ENCODE data around the gene TCL1A.

The TCL1A gene

DNA sequence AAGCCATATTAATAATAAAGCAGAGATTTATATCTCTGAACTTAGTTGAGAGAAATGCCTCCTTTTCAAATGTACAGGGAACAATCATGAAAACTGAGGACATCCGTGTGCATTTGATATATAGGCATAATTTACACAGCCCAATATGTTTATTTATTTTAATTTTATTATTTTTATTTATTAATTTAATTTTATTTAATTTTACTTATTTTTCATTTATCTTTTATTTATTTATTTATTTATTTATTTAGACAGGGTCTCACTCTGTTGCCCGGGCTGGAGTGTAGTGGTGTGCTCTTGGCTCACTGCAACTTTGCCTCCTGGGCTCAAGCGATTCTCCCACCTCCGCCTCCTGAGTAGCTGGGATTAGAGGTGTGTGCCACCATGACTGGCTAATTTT, 8.4 kb downstream of the TCL1A start:
- no peak for DNase-seq (ENCODE audit: low spot score)

DNA sequence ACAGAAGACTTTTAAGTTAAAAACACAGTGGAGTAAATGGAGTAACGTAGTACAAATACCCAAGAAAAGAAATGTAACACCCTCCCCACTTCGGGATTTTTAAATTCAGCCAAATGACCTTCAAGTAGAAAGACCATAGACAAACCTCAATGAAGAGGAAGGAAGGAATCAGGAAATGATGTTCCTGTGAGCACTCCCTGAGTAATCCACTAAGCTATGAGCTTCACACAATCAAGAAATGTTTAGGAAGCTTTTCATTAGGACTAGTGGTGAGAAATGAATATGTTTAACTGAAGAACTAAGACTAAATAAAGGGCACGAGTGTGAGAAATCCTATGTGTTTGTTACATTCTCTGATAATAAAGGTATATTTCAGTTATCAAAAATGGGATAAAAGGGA, 10.1 kb downstream of the TCL1A start:
- DNase-seq (ENCODE audit: low spot score): no peak

DNA sequence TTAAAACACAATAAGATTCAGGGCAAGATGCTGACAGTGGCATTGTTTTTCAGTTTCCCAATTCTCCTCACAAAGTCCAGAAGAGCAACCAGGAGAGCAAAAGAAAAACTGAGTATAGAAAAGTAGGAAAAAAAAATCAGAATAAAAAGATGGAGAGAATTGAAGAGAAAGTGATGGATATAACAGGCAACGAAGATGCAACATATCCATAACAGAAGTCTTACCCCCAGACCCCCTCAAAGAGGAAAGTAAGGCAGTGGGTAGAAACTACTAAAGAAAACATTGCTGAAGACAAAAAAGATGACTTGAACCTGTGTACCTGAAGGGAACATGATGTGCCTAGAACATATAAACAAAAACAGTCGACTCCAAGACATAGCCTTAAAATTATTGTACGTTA, 10.6 kb downstream of the TCL1A start:
- DNase-seq (ENCODE audit: low spot score): no peak

DNA sequence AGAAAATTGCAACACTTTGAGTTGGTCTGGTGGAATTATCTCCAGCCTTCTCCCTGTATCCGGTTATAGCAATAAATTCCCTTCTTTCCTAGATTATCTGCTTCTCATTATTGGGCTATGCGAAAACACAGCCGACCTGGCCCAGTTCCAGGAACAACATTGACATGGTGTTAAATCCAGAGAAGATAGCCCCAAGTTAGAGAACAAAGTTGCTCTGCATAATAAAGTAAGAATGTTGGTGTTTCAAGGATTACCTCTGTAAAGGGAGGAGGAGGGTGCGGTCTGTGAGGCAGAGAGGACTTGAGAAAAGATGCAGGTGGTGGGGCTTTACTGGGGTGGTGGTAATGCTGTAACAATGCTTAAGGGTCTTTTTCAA, 12.1 kb downstream of the TCL1A start:
- no peak for DNase-seq (ENCODE audit: low spot score)

DNA sequence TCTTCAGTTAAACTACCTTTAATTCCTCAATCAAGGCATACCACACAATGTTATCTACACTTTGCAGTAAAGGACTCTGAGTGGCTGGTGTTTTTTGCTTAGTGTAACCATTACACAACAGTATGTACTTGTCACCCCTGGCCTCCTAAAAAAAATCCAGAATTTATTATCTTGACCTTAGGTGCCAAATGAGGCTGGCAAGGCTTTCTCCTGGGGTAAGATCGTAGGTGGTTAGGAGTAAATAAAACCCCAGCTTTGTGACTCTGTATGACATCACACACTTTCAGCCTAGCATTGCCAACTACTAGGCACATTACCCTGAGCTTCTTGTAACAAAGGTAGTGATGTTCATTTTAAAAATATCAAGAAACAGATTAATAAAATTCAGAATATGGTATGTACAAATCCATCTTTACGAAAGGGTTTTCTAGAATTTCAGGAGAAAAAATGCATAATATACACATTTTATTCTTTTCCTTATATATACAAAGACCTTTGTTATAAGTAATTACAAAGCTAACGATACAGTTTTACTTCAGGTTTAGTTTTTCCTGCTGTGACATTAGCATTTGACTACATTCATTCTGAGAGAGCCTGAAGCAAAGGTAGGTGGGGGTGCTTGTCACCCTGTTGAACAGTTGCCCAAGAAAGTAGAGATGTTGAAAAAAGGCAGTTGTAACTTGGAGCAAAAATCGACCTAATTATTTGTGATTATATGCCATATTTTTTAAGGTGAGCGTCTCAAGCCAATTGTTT, 13.5 kb downstream of the TCL1A start:
- no peak for DNase-seq (ENCODE audit: low spot score)

DNA sequence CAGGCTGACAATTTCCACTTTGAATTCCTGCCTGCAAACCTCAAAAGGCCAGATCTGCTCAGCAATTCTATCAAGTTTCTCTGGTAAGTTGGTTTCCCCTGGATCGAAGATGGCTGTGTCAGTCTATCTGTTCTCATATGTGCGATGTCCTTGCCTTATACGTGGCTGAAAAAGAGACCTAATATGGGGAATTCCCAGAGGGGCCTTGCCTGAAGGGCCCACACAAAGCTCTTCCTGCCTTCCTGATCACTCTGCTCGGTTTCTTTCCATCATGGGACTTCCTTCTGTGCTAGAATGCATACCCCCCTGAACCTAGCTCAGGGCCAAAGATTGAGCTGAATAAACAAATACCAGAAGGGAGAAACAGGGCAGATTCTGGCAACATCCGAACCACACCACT, 14.5 kb downstream of the TCL1A start:
- DNase-seq (ENCODE audit: low spot score): no peak

DNA sequence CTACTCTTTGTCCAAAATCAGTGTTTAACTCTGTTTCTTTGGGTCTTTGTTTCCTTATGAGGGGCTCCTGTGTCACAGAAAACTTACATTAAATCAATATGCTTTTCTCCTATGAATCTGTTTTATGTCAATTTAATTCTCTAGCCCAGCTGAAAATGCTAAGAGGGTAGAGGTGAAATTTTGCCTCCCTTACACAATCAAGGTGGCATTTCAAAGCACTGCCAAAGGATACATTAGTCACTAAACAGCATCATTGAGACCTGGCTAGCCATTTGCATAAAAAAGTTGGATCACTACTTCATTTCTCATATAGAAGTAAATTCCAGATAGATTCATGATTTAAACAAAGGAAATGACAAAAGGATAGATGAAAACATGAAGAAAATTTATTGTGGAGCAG, 15.6 kb downstream of the TCL1A start:
- no peak for DNase-seq (ENCODE audit: low spot score)

DNA sequence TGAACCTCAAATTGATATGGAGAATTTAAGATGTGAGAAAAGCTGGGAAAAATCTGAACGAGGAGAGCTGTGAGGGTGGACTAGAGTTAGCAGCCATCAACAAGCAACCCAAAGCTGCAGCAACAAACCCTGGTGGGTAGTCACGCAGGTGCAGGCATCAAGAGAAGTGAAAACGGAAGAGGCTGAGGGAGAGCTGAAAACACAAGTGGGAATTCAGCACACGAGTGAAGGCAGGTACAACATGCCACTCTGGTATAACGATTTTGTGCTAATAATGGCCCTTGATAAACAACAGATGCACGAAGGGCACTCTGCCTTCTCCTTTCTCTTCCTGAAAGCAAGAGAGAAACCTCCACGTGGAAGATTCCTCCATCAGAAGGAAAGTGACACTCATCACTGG, 16.2 kb downstream of the TCL1A start:
- no peak for DNase-seq (ENCODE audit: low spot score)

DNA sequence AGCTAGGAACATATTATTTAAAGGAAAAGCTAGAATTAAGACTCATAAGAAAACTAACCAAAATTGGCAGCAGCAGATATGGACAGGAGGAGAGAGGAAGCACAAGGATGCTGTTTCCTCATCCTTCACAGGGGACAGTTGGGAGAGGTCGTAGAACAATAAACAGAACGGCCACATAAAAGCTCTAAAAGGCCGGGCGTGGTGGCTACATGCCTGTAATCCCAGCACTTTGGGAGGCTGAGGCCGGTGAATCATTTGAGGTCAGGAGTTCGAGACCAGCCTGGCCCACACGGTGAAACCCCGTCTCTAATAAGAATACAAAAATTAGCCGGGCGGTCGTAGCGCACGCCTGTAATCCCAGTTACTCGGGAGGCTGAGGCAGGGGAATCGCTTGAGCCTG, 17.2 kb downstream of the TCL1A start:
- DNase-seq (ENCODE audit: low spot score): no peak

DNA sequence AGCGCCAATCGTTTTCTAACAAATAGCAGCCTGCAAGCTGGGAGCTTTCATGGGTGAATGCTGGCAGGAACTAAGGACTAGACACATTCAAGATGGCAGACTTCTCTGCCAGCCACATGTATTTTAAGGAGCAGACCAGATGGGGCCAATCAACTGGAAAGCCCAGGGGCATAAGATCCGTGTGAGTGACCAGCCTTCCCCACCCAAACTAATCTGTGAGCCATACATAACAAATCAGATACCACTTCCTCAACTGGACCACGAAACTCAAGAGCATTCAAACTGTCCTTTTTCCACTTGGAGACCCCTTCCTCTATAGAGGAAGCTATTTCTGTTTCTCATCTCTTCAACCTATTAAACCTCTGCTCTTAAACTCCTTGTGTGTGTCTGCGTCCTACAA, 18.0 kb downstream of the TCL1A start:
- no peak for DNase-seq (ENCODE audit: low spot score)

DNA sequence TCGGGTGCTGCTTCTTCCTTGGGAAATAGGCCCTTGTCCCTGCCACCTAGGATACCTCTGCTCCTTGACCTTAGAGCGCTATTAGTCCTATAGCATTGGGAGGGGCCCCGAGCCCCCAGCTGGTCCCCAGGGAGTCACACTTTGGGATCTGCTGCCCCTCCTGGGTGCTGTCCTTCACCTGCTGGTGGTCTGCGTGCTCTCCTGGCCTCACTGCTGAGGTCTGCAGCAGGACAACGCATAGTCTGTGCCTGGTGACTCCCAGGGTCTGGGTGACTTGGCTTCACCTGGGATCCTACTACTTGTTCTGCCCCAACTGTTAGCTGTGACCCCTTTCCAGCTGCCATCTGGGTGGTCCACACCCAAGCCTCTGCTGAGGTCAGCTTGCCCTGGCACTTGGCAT, 18.9 kb downstream of the TCL1A start:
- DNase-seq (ENCODE audit: low spot score): no peak

DNA sequence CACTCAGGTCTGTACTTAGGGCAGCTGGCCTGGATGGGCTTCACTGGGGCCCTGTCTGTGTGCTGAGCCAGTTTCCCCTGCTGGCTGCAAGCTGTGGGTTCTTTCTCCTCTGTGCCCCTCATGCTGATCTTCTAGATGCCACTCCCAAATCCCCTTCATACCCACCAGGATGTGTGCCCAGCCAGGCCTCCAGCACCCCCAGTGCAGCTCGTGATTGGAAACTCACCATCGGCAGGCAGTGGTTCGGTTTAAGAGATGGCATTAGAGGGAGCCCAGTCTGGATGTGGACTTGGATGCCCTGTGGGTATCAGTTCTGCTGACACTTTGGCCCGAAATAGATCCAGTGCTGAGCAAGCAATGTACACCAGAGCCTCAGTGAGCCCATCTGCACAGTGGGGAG, 21.8 kb downstream of the TCL1A start:
- no peak for DNase-seq (ENCODE audit: low spot score)

DNA sequence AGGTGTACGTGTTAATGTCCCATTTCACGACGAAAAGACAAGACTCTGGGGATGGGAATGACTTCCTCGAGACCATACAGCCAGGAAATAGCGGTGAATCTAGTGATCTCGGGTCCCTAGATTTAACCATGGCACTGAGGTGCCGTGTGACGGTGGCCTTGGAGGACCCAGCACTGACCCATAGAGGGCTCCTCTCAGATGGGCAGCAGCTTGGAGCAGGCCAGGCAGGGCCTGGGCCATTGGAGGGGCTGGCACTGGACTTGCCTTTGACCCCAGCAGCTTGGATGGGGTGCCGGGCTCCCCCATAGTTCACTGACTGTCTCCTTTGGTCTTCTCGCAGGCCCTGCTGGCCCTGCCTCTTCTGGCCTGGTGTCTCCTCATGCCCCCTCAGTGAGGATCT, 22.3 kb downstream of the TCL1A start:
- no peak for DNase-seq (ENCODE audit: low spot score)

DNA sequence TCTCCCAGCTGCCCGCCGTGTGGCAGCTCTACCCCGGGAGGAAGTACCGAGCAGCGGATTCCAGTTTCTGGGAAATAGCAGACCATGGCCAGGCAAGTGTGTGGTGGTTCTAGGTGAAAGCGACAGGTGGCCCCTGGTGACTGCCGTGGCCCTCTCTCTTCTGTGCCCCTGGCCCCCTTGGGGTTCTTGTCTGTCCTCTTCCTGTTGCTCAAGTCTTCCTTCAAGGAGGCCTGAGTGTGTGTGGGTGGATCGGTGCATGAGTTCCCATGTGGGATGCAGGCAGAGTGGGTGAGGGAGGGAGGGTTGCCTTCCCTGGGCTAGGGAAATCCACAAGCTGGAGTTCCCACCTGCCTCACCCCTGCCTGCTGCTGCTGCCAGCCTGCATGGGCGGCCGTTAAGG, 23.1 kb downstream of the TCL1A start:
- no peak for DNase-seq (ENCODE audit: low spot score)

DNA sequence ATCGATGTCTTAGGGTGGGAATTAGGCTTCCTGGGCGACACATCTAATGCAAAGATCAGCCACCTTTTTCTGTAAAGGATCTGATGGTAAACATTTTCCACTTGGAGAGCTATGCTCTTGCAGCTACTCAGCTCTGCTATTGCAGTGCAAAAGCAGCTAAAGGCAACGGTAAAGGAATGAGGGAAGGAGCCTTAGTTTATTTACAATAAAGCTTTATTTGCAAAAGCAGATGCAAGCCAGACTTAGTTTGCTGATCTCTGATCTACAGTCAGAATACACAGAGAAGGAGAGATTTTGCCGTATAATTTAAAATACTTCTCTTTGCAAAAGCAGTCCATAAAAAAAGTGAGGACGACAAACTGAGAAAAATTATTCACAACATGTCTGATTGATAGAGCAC, 24.5 kb downstream of the TCL1A start:
- no peak for DNase-seq (ENCODE audit: low spot score)

DNA sequence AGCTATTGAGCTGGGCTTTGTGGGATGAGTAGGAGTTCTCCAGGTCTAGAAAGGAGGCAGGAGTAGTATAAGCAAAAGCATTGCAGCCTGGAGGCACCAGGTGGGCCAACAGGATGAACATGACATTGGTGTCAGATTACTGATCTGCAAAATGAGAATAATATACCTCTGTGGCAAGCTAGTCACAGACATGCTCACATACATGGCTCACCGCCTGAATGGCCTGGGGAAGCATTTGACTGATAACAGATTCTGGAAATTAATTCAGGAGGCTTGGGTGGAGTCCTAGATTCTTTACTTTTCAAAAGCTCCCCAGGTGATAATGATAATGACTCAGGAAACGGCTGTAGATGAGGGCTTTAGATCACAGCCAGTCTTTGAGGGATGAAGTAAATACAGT, 27.0 kb downstream of the TCL1A start:
- DNase-seq (ENCODE audit: low spot score): no peak

DNA sequence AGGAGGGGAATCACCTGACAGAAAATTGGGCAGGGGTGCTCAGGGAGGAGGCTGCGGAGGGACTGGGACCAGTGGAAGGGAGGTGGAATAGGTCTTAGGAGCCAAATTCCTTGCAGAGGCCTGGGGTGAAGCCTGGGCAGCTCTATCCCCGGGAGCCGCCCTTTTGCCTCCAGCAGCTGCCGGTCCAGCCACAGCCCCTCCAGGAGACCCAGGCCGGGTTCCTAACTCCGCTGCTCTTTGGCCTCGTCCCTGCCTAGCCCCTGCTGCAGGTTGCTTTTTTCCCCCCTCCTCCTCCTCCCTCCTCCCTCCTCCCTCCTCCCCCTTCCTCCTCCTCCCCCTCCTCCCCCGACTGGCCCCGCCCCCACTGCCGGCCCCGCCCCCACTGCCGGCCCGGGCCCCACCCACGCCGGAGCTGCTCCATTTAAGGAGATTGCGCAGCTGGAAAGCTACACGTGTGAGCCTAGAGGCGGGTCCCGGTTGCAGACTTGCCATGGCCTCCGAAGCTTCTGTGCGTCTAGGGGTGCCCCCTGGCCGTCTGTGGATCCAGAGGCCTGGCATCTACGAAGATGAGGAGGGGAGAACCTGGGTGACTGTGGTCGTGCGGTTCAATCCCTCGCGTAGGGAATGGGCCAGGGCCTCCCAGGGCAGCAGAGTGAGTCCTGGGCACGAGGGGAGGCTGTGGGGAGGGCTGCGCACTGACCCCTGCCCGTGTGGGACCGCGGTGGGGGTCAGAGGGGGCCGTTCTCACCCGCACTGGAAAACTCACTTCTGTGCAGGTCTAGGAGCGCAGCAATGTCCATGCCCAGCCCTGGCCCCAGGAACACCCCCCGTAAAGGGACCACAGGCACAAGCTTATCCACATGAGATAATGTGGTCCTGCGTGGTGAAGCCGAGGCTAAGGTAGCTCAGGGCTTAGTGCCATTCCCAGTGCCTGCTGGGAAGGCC, 27.7 kb downstream of the TCL1A start, which contains the start of gene TCL1B:
TSS of gene TCL1B (plus strand) at position 449 of the 945 bp plus-strand sequence. CDS start at position 491, 42 bp downstream.
- no peak for DNase-seq (ENCODE audit: low spot score)

DNA sequence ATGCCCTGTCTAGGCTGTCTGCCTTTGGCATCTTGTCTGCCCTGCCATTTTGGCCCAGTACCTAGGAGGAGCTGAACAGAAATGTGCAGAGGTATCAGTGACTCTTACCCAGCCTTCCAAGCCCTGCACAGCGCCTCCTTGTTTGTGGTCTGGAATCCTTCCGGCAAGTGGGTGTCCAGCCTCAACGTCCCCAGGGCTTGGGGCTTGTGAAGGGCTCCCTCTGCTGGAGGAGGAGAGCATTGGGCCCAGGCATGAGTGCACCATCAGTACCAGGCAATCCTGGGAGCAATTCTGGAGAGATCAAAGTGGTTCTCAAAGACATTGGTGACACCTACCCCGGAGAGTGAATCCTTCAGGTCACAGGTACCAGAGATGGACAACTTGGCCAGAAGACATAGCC, 30.1 kb downstream of the TCL1A start:
- no peak for DNase-seq (ENCODE audit: low spot score)

DNA sequence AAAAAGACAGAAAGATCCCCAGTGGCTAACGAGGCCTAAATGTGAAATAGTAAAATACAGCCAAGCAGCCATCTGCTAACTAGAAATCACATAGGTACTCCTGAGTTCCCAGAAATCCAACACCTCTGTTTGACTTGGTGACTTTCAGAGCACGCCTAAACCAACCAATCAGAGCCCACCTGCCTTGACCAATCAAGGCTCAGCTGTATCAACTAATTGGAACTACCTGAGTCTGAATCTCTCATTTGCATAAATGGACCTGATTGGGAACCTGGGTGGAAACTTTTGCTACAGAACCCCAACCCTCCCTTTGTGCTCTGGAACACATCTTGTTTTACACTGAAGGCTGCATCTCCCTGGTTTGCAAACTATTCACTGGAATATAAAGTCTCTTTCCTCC, 32.8 kb downstream of the TCL1A start:
- no peak for DNase-seq (ENCODE audit: low spot score)

DNA sequence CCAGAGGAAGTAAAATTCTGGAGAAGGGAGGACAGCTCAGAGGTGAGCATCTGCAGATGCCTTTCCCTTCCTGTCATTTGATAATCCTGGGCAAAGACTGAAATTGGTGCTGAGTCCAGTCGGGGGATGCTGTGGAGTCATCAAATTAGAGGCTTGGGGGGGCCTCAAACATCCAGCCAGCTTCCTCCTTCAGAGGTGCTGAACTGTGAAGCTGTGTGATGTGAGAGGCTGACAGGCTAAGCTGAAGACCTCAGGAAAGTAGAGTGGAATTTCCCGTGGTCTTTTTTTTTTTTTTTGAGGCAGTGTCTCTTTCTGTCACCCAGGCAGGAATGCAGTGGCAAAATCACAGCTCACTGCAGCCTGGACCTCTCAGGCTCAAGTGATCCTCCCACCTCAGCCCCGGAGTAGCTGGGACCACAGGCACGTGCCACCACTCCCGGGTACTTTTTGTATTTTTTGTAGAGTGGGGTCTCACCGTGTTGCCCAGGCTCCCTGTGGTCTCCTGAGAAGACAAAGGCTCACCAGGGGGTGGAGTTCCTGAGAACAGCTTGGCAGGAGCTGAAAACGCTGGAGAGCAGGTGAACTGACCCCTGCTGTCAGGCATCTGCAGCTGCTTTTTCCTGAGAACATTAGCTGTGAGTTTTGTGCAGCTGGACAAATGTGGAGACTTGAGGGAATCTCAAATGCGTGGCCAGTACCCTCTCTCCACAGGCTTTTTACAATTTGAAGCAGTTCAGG, 33.8 kb downstream of the TCL1A start:
- no peak for DNase-seq (ENCODE audit: low spot score)

DNA sequence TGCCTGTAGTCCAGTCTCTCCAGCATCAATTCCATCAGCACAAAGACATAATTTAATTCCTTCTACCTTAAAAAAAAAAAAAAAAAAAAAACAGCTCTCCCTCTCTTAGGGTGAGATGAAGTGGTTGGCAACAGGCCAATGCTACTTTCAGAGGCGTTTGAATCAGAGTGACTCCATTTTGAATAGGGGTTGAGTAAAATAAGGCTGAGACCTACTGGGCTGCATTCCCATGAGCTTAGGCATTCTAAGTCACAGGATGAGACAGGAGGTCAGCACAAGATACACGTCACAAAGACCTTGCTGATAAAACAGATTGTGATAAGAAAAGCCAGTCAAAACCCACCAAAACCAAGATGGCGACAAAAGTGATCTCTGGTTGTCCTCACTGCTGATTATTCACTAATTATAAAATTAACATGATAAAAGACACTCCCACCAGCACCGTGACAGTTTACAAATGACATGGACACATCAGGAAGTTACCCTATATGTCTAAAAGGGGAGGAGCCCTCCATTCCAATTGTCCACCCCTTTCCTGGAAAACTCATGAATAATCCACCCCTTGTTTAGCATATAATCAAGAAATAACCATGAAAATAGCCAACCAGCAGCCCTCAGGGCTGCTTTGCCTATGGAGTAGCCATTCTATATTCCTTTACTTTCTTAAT, 34.6 kb downstream of the TCL1A start:
- no peak for DNase-seq (ENCODE audit: low spot score)

DNA sequence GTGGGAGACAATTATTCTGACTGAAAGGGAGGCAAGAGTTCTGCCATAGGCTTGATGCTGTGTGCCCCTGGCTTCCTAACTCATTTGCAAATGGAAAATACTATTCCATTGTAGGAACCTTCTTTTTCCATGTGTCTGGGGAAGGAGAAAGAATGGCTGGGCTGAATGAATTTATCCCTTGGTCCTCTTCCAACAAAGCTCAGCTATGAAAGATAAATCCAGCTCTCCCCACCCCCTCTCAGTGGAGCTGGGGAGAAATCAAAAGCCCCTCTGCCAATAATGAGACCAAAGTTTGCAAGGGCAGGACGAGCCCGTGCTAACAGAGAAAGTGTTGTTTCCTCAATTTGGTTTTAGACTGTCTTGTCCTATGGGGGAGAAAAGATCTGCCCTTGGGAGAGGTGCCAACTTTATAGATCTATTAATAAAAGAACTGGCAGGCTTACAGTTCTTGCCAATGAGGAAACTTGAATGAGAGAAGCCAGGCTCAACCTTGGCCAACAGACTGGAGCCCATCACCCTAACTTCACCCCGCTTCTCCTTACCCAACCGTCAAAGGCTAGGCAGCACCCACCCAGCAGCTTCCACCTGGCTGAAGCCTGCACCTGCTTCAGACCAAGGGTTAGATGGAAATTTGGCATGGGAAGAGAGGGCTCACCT, 36.6 kb downstream of the TCL1A start:
- DNase-seq (ENCODE audit: low spot score): no peak

Measured in D341Med (cell line).